GM03348 (cell line): Measurements from ENCODE around the gene C1QTNF5.

Experiments used
- DNase-seq: peaks from one replicate; pipeline ENCODE4 v3.0.0; 2012; ENCODE audit warnings: low spot score

The C1QTNF5 gene

DNA sequence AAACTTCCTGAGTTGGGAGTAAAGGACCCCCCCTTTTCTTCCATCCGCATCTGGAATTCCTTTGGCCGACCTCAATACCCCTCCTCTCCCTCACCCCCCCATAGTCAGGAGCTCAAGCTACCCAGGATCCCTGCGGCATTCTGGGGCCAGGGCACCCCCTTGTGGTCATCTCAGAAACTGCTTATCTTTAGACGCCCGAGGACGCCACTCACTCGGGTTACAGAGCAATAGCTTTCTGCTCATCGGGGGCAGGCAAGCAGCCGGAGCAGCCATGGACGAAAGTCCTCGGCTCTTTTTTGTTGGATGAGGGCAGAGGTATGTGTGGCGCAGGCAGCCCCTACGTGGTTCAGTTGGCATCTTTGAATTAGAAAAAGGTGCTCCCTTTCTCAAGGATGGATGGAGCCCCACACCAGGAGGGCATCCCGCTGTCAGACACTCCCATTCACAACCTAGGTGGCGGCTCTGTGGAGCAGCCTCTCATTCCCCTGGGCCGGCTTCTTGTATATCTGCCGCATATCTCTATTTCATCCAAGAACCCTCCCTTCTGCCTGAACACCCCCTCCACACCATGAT is 2.3 kb downstream of the C1QTNF5 start:
- DNase-seq = peak; percentile 91

DNA sequence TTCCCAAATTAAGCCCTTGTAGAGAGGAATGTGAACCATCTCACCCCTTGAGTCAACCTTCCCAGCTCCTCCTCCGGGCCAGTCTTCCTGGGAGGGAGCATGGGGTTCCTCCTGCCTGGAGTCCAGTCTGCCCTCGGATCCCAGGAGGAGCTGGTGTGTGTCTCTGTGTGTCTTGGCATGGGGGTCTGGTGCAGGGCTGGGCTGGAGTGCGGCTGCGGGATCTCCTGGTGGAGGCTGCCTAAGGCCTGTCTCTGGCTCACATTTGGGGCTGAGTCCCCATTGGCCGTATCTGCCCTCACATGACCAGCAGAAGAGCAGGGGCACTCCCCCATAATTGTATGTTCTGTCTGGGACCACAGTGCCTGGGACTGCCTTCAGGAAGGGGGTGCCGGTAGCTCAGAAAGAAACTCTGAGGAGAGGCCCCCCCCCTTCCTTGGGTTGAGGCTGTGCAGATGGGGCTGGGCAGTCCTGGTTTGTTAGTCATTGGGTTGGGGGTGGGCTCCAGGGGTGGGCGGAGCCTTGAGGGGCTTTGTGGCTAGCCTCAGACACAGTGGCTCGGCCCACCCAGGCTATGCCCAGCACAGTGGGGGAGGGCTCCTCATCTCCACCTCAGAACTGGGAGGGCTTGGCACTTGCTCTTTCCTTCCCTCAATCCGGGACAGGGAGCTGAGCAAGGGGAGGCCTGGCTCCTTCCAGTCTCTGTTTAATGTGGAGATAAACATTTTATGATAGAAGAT is 2.9 kb downstream of the C1QTNF5 start:
- DNase-seq = peak; percentile 60

- DNase-seq = no peak
These were observed 3.8 kb downstream of the C1QTNF5 start for GRCh38 chr11:119336744-119337469.

GRCh38 chr11:119335655-119336543 is 4.8 kb downstream of the C1QTNF5 start:
- DNase-seq = no peak

DNA sequence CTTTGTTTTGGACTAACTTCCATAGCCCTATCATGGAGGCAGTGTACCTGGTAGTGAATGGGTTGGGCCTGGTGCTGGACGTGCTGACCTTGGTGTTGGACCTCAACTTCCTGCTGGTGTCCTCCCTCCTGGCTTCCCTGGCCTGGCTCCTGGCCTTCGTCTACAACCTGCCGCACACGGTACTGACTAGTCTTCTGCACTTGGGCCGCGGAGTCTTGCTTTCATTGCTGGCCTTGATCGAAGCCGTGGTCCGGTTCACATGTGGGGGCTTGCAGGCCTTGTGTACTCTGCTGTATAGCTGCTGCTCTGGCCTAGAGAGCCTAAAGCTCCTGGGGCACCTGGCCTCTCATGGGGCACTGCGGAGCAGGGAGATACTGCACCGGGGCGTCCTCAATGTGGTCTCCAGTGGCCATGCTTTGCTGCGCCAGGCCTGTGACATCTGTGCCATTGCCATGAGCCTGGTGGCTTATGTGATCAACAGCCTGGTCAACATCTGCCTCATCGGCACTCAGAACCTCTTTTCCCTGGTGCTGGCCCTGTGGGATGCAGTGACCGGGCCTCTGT is 5.5 kb downstream of the C1QTNF5 start:
- no peak for DNase-seq

DNA sequence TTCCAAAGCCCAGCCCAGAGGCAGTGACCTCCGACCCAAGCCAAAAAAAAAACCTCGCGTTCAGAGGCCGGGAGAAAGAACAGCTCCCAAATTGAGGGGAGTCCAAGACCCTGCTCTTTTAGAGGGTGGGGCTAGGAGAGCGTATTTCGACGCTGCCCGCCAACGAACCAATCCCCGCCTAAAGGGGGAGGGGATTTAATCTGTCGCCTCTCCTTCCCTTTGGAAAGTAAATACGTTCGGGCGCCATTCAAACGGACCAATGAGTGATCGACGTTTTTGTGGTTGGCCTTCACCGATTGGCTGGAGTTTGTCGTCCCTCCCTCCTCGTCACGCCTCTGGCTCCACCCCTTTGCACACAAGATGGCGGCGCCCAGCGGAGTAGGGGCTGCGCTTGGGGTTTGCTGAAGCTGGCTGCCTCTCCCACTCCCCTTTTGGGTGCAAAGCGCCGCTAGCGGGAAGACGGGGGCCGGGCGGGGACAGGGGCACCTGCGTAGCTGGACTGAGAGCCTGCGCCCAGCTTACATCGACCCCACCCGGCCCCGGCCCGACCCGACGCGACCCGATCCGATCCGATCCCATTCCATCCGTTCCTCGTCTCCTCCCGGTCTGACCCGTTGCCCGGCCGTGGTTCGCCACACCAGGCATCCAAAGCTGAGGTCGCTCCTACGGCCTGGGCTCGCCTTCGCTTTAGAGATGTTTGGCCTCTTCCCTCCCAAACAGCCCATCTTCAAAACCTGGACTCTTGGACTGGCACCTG is 6.3 kb downstream of the C1QTNF5 start, which contains the start of gene RNF26:
TSS of gene RNF26 (plus strand) at position 354 of the 757 bp plus-strand sequence. CDS start 596 bp downstream, outside the sequence.
- DNase-seq = peak; percentile 99

- DNase-seq = no peak
These were observed 8.4 kb downstream of the C1QTNF5 start for GRCh38 chr11:119332111-119332765.

DNA sequence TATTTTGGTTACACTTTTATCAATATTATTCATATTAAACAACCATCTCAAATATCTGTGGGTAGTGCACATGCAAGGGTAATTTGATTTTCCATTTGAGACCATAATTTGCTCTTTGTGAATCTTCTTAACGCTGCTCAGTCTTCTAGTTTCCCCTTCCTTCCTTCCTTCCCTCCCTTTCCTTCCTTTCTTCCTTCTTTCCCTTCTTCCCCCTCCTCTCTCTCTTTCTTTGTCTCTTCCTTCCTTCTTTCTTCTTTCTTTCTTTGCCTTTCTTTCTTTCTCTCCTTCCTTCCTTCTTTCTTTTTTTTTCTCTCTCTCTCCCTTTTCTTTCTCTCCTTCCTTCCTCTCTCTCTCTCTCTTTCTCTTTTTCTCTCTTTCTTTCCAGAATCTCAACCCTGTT is 10.4 kb downstream of the C1QTNF5 start:
- DNase-seq = no peak

GRCh38 chr11:119329320-119329719 is 11.4 kb downstream of the C1QTNF5 start:
- DNase-seq = no peak

DNA sequence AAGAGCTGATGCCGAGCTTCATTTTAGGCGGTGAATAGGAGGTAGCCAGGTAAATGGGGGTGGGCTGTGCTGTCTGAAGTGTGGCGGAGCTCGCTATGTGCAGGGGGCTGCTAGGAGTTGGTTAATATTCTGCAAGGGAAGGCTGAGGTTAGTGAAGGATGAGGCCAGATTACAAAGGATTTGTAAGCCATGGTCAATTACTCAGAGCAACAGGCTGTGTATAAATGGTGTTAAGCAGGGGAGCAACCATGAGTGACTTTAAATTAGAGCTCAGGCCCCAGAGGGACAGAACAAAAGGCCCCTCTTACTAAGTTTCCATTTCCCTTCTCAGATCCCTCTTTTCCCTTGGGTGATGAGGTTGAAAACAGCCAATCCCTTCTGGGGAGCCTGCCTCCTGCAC is 16.5 kb downstream of the C1QTNF5 start:
- DNase-seq = no peak

DNA sequence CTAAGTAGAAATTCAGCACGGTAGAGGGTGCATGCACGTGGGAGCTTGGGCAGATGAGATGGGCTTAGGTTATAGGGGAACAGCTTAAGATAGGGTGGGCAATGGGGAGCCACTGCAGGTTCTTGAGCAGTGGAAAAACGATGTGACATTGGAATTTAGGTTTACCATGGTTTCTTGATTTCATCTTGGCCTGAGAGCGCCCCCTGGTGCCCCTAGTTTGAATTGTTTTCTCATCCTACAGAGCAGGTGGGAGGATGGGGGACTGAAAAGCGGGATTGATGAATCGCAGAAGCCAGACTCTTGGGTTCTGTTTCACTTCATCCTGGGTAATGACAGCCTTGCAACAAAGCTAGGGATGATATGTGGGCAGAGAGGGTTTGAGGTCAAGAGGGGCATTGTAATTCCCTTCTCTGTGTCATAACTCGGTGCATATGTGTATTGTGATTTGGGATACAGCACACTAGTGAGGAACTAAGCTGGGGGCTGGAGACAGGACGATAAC is 17.1 kb downstream of the C1QTNF5 start:
- peak; percentile 78 for DNase-seq

DNA sequence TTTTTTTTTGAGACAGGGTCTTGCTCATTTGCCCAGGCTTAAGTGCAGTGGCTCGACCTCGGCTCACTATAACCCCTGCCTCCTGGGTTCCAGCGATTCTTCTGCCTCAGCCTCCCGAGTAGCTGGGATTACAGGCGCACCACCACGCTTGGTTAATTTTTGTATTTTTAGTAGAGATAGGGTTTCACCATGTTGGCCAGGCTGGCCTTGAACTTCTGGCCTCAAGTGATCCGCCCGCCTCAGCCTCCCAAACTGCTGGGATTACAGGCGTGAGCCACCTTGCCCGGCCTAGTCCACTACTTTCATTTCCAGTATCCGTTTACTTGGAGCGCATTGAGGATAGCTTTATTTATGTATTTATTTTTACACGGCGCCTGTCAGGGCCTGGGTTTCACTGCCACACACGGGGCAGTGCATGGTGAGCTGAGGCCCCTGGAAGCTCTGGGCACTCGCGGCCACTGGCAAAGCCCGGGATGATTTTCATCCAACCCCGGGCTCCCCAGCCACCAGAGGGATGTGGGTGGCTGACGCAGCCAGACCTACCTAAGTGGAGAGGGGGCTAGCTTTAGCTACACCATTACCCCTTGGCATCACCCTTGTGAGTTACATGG is 17.7 kb downstream of the C1QTNF5 start:
- no peak for DNase-seq

GRCh38 chr11:119322360-119322739 is 18.3 kb downstream of the C1QTNF5 start:
- DNase-seq = no peak

DNA sequence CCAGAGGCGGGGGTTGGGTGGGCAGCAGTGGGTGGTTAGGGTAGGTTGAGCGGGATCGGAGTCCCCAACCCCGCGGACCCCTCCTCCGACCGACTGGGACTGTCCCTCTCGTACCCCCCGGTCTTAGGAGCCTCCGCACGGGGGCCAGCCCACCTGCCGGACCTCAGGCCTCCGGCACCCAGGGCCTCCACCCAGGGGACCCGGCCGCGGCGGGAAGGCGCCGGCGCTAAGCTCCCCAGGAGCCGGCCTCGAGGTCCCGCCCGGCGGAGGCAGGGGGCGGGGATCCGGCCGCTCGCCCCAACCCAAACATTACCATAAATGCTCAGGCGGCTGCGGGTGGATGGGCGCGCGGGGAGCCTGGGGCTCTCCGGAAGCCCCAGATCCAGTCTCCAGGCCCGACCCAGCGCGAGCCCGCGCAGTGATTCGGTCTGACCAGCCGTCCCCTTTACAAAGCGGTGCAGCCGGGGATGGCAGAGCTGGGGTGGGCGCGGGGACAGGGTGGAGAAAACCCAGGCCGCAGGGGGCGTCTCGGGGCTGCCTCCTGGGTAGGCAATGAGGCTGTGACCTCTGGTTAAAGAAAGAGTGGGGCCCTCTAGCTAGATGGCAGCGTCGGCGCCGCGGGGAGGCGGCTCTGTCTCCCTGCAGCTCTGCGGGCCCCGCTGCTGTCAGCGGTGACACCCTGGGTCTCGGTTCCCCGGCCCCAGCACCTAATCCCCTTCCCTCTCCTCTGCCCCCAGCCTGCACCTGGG is 19.7 kb downstream of the C1QTNF5 start:
- DNase-seq = peak; percentile 87

DNA sequence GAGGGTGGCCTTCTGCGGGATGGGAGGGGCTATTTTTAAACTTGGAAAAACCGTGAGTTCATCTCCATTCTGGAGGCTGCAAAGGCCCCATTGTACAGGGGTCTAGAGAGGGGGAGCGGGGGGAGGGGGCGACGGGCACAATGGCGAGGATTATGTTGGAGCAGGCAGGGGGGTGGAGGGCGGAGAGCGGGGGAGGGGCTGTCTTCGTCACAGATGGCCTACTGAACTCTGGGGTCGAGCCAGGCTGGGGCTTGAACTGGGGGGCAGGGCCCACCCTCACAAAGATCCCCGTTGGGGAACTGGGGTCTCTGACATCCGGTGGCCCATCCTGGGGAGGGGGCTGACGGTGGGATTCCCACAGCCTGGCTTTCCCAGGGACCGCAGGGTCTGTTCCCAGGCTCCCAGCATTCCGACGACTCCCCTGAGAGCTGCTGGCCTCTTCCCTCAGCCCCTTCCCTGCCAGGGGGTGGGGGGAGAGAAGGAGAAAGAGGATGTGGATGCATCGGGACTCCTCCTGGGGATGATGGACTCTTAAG is 20.4 kb downstream of the C1QTNF5 start:
- no peak for DNase-seq

DNA sequence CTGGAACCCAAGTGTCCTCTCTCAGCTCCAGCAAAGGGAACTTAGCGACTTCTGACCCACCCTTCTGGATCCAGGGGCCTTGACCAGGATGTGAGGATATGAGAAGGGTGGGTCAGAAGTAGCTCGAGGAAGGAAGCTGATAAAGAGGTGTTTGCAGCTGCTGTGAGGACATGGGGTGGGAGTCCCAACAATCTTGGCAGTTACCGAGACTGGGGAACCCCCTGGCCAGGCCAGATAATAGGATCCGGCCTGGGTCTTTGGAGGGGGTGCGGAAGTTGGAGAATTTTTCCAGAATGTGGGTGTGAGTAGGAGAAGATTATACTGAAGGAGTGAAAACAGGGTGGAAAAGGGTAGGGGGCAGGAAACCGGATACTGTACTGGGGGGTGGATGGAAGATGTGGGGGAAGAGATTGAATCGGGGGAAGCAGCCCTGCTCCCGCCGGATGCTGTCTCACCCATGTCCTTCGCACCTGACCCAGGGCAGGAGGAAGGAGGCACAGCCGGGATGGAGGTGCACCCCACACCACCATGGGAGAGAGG is 20.9 kb downstream of the C1QTNF5 start:
- DNase-seq = no peak

DNA sequence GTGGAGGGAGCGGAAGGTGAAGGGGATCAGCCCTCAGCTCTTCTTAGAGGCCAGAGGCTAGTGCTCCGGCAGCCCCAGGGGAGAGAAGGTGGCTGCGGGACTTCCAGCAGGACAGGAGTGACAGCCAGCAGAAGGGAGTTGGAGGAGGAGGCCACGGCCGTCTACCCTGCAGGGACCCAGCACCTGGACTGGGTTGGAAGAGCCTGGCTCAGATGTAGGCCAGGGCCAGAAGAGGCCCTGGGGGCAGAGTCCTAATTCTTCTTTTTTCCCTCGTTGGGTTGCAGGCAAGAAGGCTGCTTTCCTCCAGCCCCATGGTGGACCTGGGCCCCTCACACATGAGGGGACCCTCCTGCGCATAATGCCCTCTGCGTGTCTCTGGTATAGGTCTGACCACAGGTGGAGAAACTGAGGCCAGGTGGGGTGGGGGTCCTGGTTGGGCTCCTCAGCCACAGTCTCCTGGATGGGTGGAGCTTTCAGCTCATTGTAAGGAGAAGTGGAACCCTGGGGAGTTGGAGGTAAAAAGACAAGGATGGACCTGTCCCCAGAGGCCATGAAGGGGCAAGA is 21.5 kb downstream of the C1QTNF5 start:
- DNase-seq = no peak
